Mesodermal cell (in vitro differentiated cells): ENCODE measurements around the gene NUDT9.
"Not testable (repeated sequence)": the region's sequence is repeated elsewhere in the genome, so short reads cannot be mapped to it uniquely, and the experiment has no call there.

Experiments used
- H3K27ac ChIP-seq: 2 replicates; pipeline ENCODE4 v1.7.0; 2013; ENCODE audit warnings: mild to moderate bottlenecking, low read depth, low read length, moderate library complexity; ENCODE audit not compliant: severe bottlenecking
- H3K36me3 ChIP-seq: 2 replicates; pipeline ENCODE4 v1.7.1; 2013; ENCODE audit warnings: mild to moderate bottlenecking, low read length, moderate library complexity; ENCODE audit not compliant: control insufficient read depth, insufficient read depth
- H3K4me1 ChIP-seq: one replicate; pipeline ENCODE4 v1.7.1; 2013; ENCODE audit warnings: mild to moderate bottlenecking, low read length; ENCODE audit not compliant: insufficient read depth, control insufficient read depth, poor library complexity, severe bottlenecking
- H3K4me3 ChIP-seq: 2 replicates; pipeline ENCODE4 v1.7.0; 2013; ENCODE audit warnings: low read length, control low read depth, mild to moderate bottlenecking; ENCODE audit not compliant: insufficient read depth, poor library complexity, severe bottlenecking; ENCODE audit errors: extremely low read depth
- H3K9me3 ChIP-seq: 2 replicates; pipeline ENCODE4 v1.7.1; 2013; ENCODE audit warnings: mild to moderate bottlenecking, low read length, moderate library complexity; ENCODE audit not compliant: control insufficient read depth
- WGBS, 2 experiments: methylation state at CpG; one replicate each; pipeline ENCODE4 v1.1.5; 2013; ENCODE audit warnings: missing lambda C conversion rate in 2 of 2; ENCODE audit not compliant: insufficient coverage in 2 of 2; 5-methylcytosine and 5-hydroxymethylcytosine counted together

NUDT9 gene

DNA sequence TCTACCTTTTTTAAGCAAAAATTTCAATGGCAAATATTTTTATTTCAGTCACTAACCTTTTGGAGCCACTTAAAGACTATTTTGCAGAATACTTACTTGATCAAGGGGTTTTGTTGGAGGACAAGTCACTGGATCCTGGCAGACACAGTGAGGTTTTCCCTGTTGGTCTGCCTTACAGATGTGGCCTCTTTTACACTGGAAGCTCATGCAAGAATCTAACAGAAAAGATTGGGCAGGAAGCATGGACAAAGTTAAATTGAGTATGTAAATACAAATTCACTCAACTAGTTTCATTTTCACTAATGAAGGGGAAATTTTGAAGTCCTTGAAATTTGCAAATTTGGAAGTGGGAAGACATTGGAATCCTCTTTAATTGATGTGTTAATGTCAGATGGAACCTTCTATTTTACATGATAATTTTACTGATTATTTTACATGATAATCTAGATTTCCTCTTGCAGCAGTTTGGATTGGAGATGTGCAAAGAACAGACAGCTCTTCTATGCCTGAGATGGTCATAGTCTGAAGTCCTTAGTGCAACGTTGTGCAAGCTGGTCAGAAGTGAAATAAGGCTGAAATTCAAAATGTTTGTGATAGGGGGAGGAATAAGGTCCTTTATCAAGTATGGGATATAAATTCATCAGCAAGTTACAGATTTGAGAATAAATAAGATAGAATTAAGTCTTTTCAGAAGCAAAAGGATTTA lies 68.4 kb downstream of the NUDT9 start:
- H3K4me3 ChIP-seq = no peak overlapping the region
- no peak overlapping the region for H3K27ac ChIP-seq
- 50 to 73% methylated on average over 1 of the region's 1 CpG for whole genome bisulfite sequencing, 2 experiments
- H3K4me1 ChIP-seq = no peaks in the 10 kb centered on the region
- peaks cover 9% of the 10 kb centered on the region for H3K9me3 ChIP-seq
- H3K36me3 ChIP-seq = no peaks in the 10 kb centered on the region

DNA sequence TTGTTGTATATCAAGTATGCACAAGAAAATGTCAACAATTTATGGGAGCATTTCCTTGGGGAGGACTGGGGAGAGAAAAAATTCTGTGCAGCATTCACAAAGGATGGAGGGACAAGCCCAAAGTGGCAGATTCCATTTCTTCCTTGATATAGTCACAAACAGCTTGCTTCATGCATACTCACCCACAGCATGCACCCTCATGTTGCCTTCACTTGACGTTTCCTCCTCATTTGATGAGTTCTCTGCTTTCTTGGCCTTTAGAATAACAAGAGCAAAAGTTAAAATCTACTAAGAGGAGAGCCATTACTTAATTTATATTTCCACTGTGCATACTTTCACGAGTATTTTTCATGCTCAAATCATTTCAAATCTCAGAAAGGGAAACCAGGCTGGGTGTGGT lies 69.1 kb downstream of the NUDT9 start:
- Histone ChIP-seq H3K27ac (no peak overlapping the region), H3K4me1 (no peaks in the 10 kb centered on the region), H3K9me3 (peaks cover 9% of the 10 kb centered on the region), H3K36me3 (no peaks in the 10 kb centered on the region), H3K4me3 (no peak overlapping the region)
- WGBS, 2 experiments = 80 to 92% methylated on average over 1 of the region's 2 CpGs

DNA sequence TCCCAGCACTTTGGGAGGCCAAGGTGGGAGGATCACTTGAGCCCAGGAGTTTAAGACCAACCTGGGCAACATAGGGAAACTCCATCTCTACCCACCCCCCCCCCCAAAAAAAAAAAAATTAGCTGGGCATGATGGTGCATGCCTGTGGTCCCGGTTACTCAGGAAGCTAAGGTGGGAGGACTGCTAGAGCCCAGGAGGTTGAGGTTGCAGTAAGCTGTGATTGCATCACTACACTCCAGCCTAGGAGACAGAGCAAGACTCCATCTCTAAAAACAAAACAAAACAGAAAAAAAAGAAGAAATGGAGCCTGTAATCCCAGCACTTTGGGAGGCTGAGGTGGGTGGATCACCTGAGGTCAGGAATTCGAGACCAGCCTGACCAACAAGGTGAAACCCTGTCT lies 69.5 kb downstream of the NUDT9 start:
- 83 to 100% methylated on average over 1 of the region's 2 CpGs for WGBS, 2 experiments
- not testable (repeated sequence) for H3K4me3 ChIP-seq, H3K4me1 ChIP-seq, H3K9me3 ChIP-seq, H3K36me3 ChIP-seq, H3K27ac ChIP-seq

DNA sequence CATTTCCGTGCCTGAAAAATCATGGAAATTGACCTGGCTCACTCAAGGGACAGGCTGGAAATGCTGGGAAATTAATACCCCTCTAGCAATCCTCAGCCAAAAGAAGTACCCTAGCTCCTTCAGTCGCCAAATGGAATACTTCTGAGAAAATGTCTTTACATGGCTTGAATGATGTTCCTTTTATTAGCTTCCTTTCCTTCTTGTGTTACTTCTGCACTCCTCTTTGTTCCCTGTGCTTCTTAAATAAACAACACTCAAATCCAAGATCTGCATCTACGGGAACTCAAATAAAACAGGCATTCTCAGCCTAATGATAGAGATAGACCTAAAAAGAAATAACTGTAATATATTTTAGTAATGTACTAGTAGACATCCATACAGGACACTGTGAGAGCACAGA lies 70.7 kb downstream of the NUDT9 start:
- Histone ChIP-seq H3K9me3 (peaks cover 7% of the 10 kb centered on the region), H3K4me1 (no peaks in the 10 kb centered on the region), H3K27ac (no peak overlapping the region), H3K36me3 (no peaks in the 10 kb centered on the region), H3K4me3 (no peak overlapping the region)
- WGBS, 2 experiments = 89 to 100% methylated on average over 1 of the region's 3 CpGs

DNA sequence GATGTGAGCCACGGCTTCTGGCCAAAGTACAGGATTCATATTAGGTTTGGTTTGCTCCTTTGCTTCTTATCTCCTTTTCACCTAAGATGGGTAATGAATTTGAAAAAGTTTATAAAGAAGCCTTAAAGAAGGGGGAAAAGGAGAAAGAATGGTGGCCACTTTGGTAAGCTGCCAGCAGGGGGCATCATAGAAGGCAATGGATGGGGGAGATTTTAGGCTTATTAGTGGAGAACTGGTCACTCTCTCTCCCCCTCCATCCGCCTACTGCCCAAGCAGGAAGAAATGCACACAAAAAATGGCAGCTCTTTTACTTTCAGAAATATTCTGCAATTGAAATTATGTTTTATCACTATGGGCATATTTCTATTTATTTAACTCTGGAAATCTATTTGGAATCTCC lies 74.8 kb downstream of the NUDT9 start:
- WGBS, 2 experiments = no CpG with 5 or more reads among the region's 2 CpGs
- H3K4me1 ChIP-seq = no peaks in the 10 kb centered on the region
- no peaks in the 10 kb centered on the region for H3K9me3 ChIP-seq
- no peak overlapping the region for H3K27ac ChIP-seq
- no peak overlapping the region for H3K4me3 ChIP-seq
- H3K36me3 ChIP-seq = no peaks in the 10 kb centered on the region

DNA sequence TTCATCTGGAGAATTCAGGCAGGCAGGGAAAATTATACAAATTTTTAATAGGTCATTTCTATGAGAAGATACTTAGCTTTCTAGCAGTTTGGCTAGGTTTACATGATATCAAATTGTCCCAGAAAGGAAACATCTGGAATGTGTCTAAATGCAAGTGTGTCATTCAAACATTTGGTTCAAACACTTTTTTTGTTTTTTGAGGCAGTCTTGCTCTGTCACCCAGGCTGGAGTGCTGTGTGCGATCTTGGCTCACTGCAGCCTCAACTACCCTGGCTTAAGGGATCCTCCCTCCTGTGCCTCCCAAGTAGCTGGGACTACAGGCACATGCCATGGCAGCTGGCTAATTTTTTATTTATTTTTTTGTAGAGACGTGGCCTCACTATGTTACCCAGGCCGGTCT lies 75.2 kb downstream of the NUDT9 start:
- no peak overlapping the region for H3K4me3 ChIP-seq
- no peaks in the 10 kb centered on the region for H3K9me3 ChIP-seq
- 78 to 100% methylated on average over 2 to 3 of the region's 3 CpGs for WGBS, 2 experiments
- no peak overlapping the region for H3K27ac ChIP-seq
- H3K36me3 ChIP-seq = no peaks in the 10 kb centered on the region
- H3K4me1 ChIP-seq = no peaks in the 10 kb centered on the region

DNA sequence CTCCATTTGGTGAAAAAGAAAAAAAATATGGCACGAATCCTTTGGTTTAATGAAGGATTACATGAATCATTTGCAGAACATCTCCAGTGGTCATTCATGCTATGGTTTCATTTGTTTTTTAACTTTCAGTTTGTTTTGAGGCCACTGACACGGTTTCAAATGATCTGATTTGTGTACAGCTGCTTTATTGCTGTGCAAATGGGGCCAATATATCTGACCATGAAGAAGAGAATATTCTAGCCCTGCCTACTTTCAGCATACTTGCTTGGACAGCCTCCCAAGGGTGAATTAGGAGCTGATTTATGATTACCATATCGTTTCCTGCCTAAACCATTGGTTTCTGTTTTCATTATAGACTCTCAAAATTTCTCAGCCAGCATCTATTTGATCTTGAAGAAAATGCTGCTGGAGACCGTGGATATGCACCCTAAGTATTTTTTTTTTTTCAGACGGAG lies 76.1 kb downstream of the NUDT9 start:
- H3K27ac ChIP-seq = no peak overlapping the region
- no peak overlapping the region for H3K4me3 ChIP-seq
- H3K4me1 ChIP-seq = peaks cover 3% of the 10 kb centered on the region
- H3K9me3 ChIP-seq = no peaks in the 10 kb centered on the region
- H3K36me3 ChIP-seq = no peaks in the 10 kb centered on the region
- 93% methylated on average over 4 of the region's 5 CpGs for WGBS, 2 experiments

DNA sequence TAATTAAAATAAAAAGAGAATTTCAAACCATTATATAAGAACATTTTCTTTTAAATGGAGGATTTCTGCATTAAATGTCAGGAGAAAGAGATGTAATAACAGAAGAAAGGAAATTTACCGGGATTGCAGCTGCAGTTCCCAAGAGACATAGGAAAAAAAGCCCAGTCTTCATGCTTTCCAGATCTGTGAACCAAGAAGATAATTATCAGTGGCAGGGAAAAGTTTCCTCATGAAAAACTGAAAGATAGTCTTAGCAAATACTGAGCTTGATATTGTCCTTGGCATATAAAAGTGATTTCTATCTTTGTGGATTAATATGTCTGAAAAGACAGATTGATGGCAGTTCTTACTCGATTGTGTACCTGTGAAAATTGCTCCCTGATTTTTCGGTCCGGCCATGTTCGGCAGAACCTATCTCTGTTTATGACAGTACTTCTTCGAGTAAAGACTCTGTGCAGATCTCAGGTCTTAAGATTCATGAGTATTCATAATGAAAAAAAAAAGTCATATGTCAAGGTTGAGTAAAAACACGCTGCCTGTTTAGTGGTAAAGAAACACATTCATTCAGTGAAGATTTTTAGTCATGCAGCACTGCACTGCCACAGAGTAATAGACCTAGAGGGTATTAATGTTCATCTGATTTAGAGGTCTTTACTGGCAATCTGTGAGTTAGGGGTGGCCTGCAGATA lies 77.2 kb downstream of the NUDT9 start:
- Histone ChIP-seq H3K4me1 (peaks cover 3% of the 10 kb centered on the region), H3K36me3 (no peaks in the 10 kb centered on the region), H3K4me3 (no peak overlapping the region), H3K27ac (no peak overlapping the region), H3K9me3 (no peaks in the 10 kb centered on the region)
- 89 to 96% methylated on average over 7 of the region's 7 CpGs for WGBS, 2 experiments

DNA sequence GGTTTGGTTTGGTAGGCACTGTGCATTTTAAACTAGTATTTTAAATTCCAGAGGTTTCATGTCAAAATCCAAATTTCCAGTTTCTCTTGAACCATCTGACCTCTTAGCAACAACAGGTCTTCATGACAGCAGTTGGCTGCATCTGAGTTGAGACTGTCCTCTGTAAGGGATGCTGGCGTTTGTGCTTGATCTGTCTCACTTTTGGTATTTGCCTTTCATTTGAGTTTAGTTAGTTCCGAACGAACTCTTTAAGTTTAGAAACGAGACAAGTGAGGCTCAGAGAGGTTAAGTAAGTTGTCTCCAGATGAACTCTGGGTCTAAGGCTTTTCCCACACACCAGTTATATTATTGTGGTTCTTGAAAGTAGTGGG lies 77.7 kb downstream of the NUDT9 start:
- no CpG with 5 or more reads among the region's 4 CpGs for WGBS, 2 experiments
- H3K36me3 ChIP-seq = no peaks in the 10 kb centered on the region
- no peak overlapping the region for H3K4me3 ChIP-seq
- peaks cover 3% of the 10 kb centered on the region for H3K4me1 ChIP-seq
- no peak overlapping the region for H3K27ac ChIP-seq
- H3K9me3 ChIP-seq = no peaks in the 10 kb centered on the region

DNA sequence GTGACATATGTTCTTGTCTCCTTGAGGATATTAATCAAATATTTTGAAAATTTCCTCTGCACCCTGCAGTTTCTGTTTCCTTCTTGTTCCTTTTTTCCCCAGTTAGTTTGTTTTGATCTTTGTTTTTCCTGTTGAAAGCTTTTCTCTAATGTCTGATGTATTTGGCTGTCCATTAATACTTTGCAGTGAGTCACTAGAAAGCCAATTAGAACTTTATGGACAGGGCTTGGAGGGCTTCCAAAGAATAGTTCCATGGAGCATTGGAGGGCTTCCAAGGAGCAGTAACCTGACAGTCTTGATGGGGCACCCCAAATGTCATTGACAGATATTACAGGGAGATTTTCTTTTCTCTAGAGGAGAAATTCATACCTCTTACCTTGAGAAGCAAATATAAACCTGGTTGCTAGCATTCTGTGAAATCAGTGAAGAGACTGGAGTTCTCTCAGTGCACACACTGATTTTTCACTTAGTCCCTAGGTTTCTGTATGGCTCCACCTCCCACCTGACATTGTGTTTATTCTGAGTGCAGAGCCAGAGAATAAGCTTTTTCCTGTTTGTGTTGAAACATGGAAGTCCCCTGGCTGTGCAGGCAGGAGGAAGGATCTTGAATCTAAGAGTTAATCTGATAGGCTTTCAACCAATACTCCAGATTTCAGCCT lies 80.3 kb downstream of the NUDT9 start:
- H3K4me1 ChIP-seq = peaks cover 3% of the 10 kb centered on the region
- H3K27ac ChIP-seq = no peak overlapping the region
- H3K4me3 ChIP-seq = no peak overlapping the region
- no peaks in the 10 kb centered on the region for H3K36me3 ChIP-seq
- no peaks in the 10 kb centered on the region for H3K9me3 ChIP-seq

DNA sequence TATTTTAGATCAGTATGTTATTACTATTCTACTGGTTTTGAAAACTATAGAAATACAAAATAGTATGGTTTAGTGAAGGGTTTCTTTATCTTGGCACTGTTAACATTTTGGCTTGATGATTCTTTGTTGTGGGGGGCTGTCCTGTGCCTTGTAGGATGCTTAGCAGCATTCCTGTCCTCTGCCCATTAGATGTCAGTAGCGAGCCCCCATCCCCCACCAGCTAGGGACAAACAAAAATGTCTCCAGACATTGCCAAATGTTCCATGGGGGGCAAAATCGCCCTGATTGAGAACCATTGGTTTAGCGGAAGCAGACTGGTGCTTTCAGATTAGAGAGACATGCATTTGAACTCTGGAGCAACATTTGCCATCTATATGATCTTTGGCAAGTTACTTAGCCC lies 83.5 kb downstream of the NUDT9 start:
- no peak overlapping the region for H3K4me3 ChIP-seq
- no peak overlapping the region for H3K27ac ChIP-seq
- WGBS, 2 experiments = 62 to 83% methylated on average over 2 to 3 of the region's 3 CpGs
- H3K36me3 ChIP-seq = no peaks in the 10 kb centered on the region
- H3K4me1 ChIP-seq = peaks cover 3% of the 10 kb centered on the region
- no peaks in the 10 kb centered on the region for H3K9me3 ChIP-seq
